SK-N-SH (cell line): ENCODE results near the gene PNPLA2. TPM values are rescaled to one million over a fixed set of nuclear protein-coding genes. Genes with fewer than 3 reads are reported as not detected.

Experiments used
- CTCF ChIA-PET: fragments of 300-600, 350-600 bp; formaldehyde crosslinking; extraction: SDS; loops from one replicate; lab custom pipeline; 2021; lab: Yijun Ruan, JAX
- POLR2A ChIA-PET: fragments of 350-600 bp; sonication (Branson Sonifier 250); formaldehyde crosslinking; extraction: SDS; loops from one replicate; lab custom pipeline; 2020; ENCODE audit warnings: antibody characterized with exemption, inconsistent platforms; lab: Yijun Ruan, JAX
- DNase-seq: peaks from one replicate; pipeline ENCODE4 v3.0.0; 2012
- H2AFZ ChIP-seq: fragments of 200-600 bp; sonication (generic); 2 replicates; pipeline ENCODE4 v1.8.1; 2016; ENCODE audit warnings: antibody characterized with exemption, mild to moderate bottlenecking, low read depth
- H3F3A ChIP-seq: fragments of 200-600 bp; sonication (generic); replicated peaks from 2 replicates; pipeline ENCODE3; 2016; ENCODE audit warnings: antibody characterized with exemption, mild to moderate bottlenecking; ENCODE audit not compliant: insufficient read depth
- H3K27ac ChIP-seq, 2 experiments: fragments of 200-500 bp in 1 of 2; fragments of 200-600 bp in 1 of 2; sonication (Bioruptor generic) in 1 of 2; sonication (generic), shearing (Covaris generic) in 1 of 2; 2 replicates each; pipeline versions ENCODE4 v1.5.1 to v1.6.1; 2014 to 2016; ENCODE audit warnings: low read depth in 2 of 2, inconsistent platforms in 1 of 2, low read length in 1 of 2, mild to moderate bottlenecking in 1 of 2, mixed read lengths in 1 of 2
- H3K27me3 ChIP-seq: fragments of 200-600 bp; sonication (generic), shearing (Covaris generic); 2 replicates; pipeline ENCODE4 v1.6.1; 2016; ENCODE audit warnings: mixed run types; ENCODE audit not compliant: insufficient read depth
- H3K36me3 ChIP-seq, 2 experiments: fragments of 200-500 bp in 1 of 2; fragments of 200-600 bp in 1 of 2; sonication (Bioruptor generic) in 1 of 2; sonication (generic) in 1 of 2; replicated peaks in 1 of 2; 2 replicates each; pipeline versions ENCODE3 to v1.5.1; 2014 to 2016; ENCODE audit warnings: low read length in 1 of 2, mild to moderate bottlenecking in 1 of 2; ENCODE audit not compliant: insufficient read depth in 2 of 2, control insufficient read depth in 1 of 2
- H3K4me1 ChIP-seq, 2 experiments: fragments of 200-500 bp in 1 of 2; fragments of 200-600 bp in 1 of 2; sonication (Bioruptor generic) in 1 of 2; sonication (generic), shearing (Covaris generic) in 1 of 2; 2 replicates each; pipeline versions ENCODE4 v1.5.1 to v1.6.1; 2014 to 2016; ENCODE audit warnings: low read depth in 1 of 2, low read length in 1 of 2, mixed run types in 1 of 2; ENCODE audit not compliant: insufficient read depth in 2 of 2, control insufficient read depth in 1 of 2
- H3K4me2 ChIP-seq: fragments of 200-600 bp; sonication (generic), shearing (Covaris generic); 2 replicates; pipeline ENCODE4 v1.6.1; 2017; ENCODE audit warnings: mixed run types
- H3K4me3 ChIP-seq, 2 experiments: fragments of 200-500 bp in 1 of 2; fragments of 200-600 bp in 1 of 2; sonication (Bioruptor generic) in 1 of 2; sonication (generic), shearing (Covaris generic) in 1 of 2; 2 replicates each; pipeline versions ENCODE4 v1.5.1 to v1.8.1; 2014 to 2016; ENCODE audit warnings: low read depth in 2 of 2, inconsistent platforms in 1 of 2, low read length in 1 of 2, mild to moderate bottlenecking in 1 of 2, mixed read lengths in 1 of 2, moderate library complexity in 1 of 2
- H3K79me2 ChIP-seq: fragments of 200-600 bp; sonication (generic); 2 replicates; pipeline ENCODE4 v1.8.1; 2017; ENCODE audit warnings: mild to moderate bottlenecking; ENCODE audit not compliant: insufficient read depth
- H3K9ac ChIP-seq: fragments of 200-600 bp; sonication (generic); 2 replicates; pipeline ENCODE4 v1.6.1; 2017; ENCODE audit warnings: mixed run types
- H3K9me2 ChIP-seq: fragments of 200-600 bp; sonication (generic); 2 replicates; pipeline ENCODE4 v1.6.1; 2017; ENCODE audit warnings: mixed run types
- H3K9me3 ChIP-seq: fragments of 200-600 bp; sonication (generic); 2 replicates; pipeline ENCODE4 v1.6.1; 2017; ENCODE audit warnings: mixed run types, mild to moderate bottlenecking, moderate library complexity
- H4K20me1 ChIP-seq: fragments of 200-600 bp; sonication (generic); 2 replicates; pipeline ENCODE4 v1.6.1; 2017; ENCODE audit warnings: mild to moderate bottlenecking, mixed run types; ENCODE audit not compliant: insufficient read depth
- FOSL2 ChIP-seq: IDR thresholded peaks from 2 replicates; pipeline ENCODE4 v1.4.0; 2012; ENCODE audit warnings: low read depth, mild to moderate bottlenecking, moderate library complexity, borderline replicate concordance
- FOXJ3 ChIP-seq: sonication (generic); formaldehyde crosslinking; IDR thresholded peaks from 2 replicates; pipeline ENCODE4 v1.5.1; 2020; ENCODE audit warnings: mild to moderate bottlenecking, missing genetic modification reagents
- FOXM1 ChIP-seq: IDR thresholded peaks from 2 replicates; pipeline ENCODE4 v1.4.0; 2012; ENCODE audit warnings: low read depth, mild to moderate bottlenecking
- GABPA ChIP-seq: IDR thresholded peaks from 2 replicates; pipeline ENCODE4 v1.4.0; 2012; ENCODE audit warnings: low read depth, mild to moderate bottlenecking
- JUND ChIP-seq: IDR thresholded peaks from 2 replicates; pipeline ENCODE4 v1.4.0; 2012
- MEF2A ChIP-seq: IDR thresholded peaks from 2 replicates; pipeline ENCODE4 v1.4.0; 2012; ENCODE audit warnings: low read depth, borderline replicate concordance
- NFIC ChIP-seq: IDR thresholded peaks from 2 replicates; pipeline ENCODE4 v1.4.0; 2012; ENCODE audit warnings: borderline replicate concordance
- NRF1 ChIP-seq: IDR thresholded peaks from 2 replicates; pipeline ENCODE4 v1.6.1; 2012; ENCODE audit warnings: low read depth, mild to moderate bottlenecking, low read length
- RFX5 ChIP-seq: IDR thresholded peaks from 2 replicates; pipeline ENCODE4 v1.6.1; 2012; ENCODE audit warnings: mild to moderate bottlenecking, improper control_type of control experiment, low read length
- RXRA ChIP-seq: IDR thresholded peaks from 2 replicates; pipeline ENCODE4 v1.4.0; 2012; ENCODE audit warnings: low read depth, mild to moderate bottlenecking, borderline replicate concordance
- SIN3A ChIP-seq: IDR thresholded peaks from 2 replicates; pipeline ENCODE4 v1.6.1; 2012; ENCODE audit warnings: low read depth, mild to moderate bottlenecking, low read length, moderate library complexity, borderline replicate concordance
- TAF1 ChIP-seq: IDR thresholded peaks from 2 replicates; pipeline ENCODE4 v1.6.1; 2012; ENCODE audit warnings: low read depth, mild to moderate bottlenecking, low read length, moderate library complexity, borderline replicate concordance
- TCF12 ChIP-seq: IDR thresholded peaks from 2 replicates; pipeline ENCODE4 v1.4.0; 2012
- WGBS: methylation state at CpG from one replicate; pipeline ENCODE4 v1.1.6; 2017; ENCODE audit warnings: low lambda C conversion rate; 5-methylcytosine and 5-hydroxymethylcytosine counted together
- polyA plus RNA-seq, 3 experiments: library from polyadenylated mRNA; depleted of rRNA; stranded (reverse); fragments of >200 nt; gene quantifications; 2 replicates each; pipeline ENCODE4 v1.2.3, GENCODE V29; 2012
- TF ChIP-seq, protein P1 (sequence below): fragments of 150-350 bp; IDR thresholded peaks from 2 replicates; pipeline ENCODE4 v1.6.1; 2016; ENCODE audit warnings: mild to moderate bottlenecking, low read depth, low read length
- TF ChIP-seq, protein P2 (sequence below): IDR thresholded peaks from 2 replicates; pipeline ENCODE4 v1.4.0; 2012; ENCODE audit warnings: low read depth
- TF ChIP-seq, protein P3 (sequence below): IDR thresholded peaks from 2 replicates; pipeline ENCODE4 v1.4.0; 2012; ENCODE audit warnings: low read depth, borderline replicate concordance

PNPLA2 gene
- polyA plus RNA-seq, 1 of the 3 experiments (the other 2 are of a cell fraction), result 60.3 TPM

DNA sequence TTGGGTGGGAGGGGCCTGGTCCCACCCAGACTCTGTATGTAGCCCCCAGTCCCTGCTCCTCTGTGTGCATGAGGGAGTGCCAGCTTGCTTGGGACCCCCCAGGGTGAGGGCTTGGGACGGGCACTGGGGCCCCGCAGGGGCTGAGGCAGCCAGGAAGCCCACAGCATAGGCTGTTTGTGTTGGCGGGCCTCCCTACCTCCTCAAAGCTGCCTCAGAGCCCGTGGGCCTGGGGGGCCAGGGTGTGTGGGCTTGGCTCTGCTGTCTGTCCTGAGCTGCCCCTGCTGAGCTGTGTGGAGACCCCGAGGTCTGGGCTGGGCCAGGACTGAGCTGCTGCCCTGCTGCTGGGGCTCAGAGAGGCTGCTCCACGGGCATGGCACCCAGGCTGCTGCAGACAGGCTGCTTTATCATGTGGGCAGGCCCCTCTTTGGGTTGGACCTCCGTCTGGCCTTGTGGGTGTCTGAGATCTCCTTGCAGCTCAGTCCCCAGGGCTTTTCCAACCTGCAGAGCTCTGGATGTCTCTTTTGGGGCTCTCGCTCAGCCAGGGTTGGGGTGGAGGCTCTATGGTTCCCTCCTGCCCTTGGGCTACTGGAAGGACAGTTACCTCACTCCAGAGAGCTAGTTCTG, 27.3 kb downstream of the PNPLA2 start:
- Histone ChIP-seq H3K27me3 (no peaks in the 10 kb centered on the region), H3K79me2 (peaks cover 65% of the 10 kb centered on the region), H3F3A (peaks cover 25% of the 10 kb centered on the region), H3K9me2 (no peaks in the 10 kb centered on the region), H3K27ac (peak overlapping the region; percentile 91 to 93), H2AFZ (no peak overlapping the region), H3K4me3 (peak overlapping the region in 1 of 2 experiments; percentile 100; a peak in 1 of 4 replicates), H3K36me3 (peaks cover 0 to 10% of the 10 kb centered on the region in 2 experiments), H3K4me2 (peak overlapping the region; percentile 100), H3K9me3 (no peaks in the 10 kb centered on the region), H3K9ac (peak overlapping the region; percentile 97), H4K20me1 (peaks cover 38% of the 10 kb centered on the region), H3K4me1 (peaks cover 32 to 42% of the 10 kb centered on the region in 2 experiments; a peak in 3 of 4 replicates)
- ChIA-PET POLR2A (no interaction called here), CTCF (interaction anchor here (0.9 to 7.5 kb wide), 3 partner anchors 16 to 205 kb away, joined by 3 to 70 read pairs (median 3); partner anchors contain the start of gene PNPLA2)
- DNase-seq, result no peak
- peak; percentile 42 for TF ChIP-seq NFIC
- no peak for TF ChIP-seq TCF12
- WGBS, result 63% methylated on average over 5 of the region's 8 CpGs

DNA sequence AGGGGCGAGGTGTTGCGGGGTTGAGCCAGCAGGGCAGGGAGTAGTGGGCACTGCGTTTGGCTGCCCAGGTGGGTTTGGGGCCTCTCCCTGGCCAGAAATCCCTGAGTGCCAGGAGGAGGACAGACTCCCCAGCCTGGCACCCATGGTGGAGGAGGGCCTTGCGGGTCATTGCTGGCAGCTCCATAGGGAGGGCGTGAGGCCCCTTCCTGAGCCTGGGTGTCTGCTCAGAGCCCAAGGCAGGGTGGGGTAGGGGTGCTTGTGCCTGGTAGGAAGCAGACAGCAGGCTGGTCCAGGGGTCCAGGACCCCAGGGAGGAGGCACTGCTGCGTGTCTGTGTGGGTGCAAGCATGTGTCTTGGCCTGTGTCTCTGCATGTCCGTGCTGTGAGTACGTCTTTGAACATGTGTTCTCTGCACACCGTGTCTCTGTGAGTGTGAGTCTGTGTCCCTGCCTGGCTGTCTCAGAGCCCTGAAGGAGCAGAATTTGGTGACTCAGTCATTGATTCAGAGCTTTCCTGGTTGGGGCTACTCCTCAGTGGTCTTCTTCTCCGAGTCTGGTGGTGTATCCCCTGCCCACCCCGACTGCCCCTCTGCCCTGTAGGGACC, 27.9 kb downstream of the PNPLA2 start:
- TF ChIP-seq, protein P1, sequence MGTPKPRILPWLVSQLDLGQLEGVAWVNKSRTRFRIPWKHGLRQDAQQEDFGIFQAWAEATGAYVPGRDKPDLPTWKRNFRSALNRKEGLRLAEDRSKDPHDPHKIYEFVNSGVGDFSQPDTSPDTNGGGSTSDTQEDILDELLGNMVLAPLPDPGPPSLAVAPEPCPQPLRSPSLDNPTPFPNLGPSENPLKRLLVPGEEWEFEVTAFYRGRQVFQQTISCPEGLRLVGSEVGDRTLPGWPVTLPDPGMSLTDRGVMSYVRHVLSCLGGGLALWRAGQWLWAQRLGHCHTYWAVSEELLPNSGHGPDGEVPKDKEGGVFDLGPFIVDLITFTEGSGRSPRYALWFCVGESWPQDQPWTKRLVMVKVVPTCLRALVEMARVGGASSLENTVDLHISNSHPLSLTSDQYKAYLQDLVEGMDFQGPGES, result no peak
- TF ChIP-seq, protein P2, sequence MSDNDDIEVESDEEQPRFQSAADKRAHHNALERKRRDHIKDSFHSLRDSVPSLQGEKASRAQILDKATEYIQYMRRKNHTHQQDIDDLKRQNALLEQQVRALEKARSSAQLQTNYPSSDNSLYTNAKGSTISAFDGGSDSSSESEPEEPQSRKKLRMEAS, result no peak
- TF ChIP-seq NRF1 (no peak), MEF2A (no peak), FOXM1 (no peak), RXRA (no peak), TCF12 (no peak), GABPA (no peak), RFX5 (no peak), TAF1 (no peak), SIN3A (no peak), JUND (no peak), FOSL2 (no peak), FOXJ3 (CRISPR knock-in tag) (no peak)
- TF ChIP-seq, protein P3, sequence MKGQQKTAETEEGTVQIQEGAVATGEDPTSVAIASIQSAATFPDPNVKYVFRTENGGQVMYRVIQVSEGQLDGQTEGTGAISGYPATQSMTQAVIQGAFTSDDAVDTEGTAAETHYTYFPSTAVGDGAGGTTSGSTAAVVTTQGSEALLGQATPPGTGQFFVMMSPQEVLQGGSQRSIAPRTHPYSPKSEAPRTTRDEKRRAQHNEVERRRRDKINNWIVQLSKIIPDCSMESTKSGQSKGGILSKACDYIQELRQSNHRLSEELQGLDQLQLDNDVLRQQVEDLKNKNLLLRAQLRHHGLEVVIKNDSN, result no peak
- H3F3A ChIP-seq, result peaks cover 22% of the 10 kb centered on the region
- H3K4me3 ChIP-seq, result peak overlapping the region in 1 of 2 experiments; percentile 100; a peak in 1 of 4 replicates
- ChIA-PET CTCF (interaction anchor here (0.9 to 7.5 kb wide), 9 partner anchors 9 to 204 kb away, joined by 3 to 70 read pairs (median 21); partner anchors contain the start of gene PNPLA2), POLR2A (no interaction called here)
- H3K9me3 ChIP-seq, result no peaks in the 10 kb centered on the region
- 68% methylated on average over 7 of the region's 11 CpGs for WGBS
- no peaks in the 10 kb centered on the region for H3K9me2 ChIP-seq
- H3K4me1 ChIP-seq, result peaks cover 32 to 44% of the 10 kb centered on the region in 2 experiments; a peak in 3 of 4 replicates
- peak overlapping the region in 1 of 2 experiments; percentile 91; a peak in 2 of 4 replicates for H3K27ac ChIP-seq
- no peaks in the 10 kb centered on the region for H3K27me3 ChIP-seq
- H3K4me2 ChIP-seq, result peak overlapping the region; percentile 100
- peaks cover 63% of the 10 kb centered on the region for H3K79me2 ChIP-seq
- DNase-seq, result no peak
- H3K9ac ChIP-seq, result peak overlapping the region; percentile 97; the same call in 1 of the 2 replicates
- H2AFZ ChIP-seq, result no peak overlapping the region
- H3K36me3 ChIP-seq, result peaks cover 0 to 4% of the 10 kb centered on the region in 2 experiments
- peaks cover 38% of the 10 kb centered on the region for H4K20me1 ChIP-seq
